ENCODE data around the gene SPRYD3. TPM values are rescaled to one million over a fixed set of nuclear protein-coding genes. Genes with fewer than 3 reads are reported as not detected.

The SPRYD3 gene
- total RNA-seq, 1 experiment from 2014 or later, result 47.5 TPM

GRCh38 chr12:53120685-53121525, 41.7 kb upstream of the SPRYD3 start:
- ChIA-PET CTCF (interaction anchor here (0.6 kb wide), 1 partner anchor 18 kb away, joined by 3 read pairs; no protein-coding TSS in a partner anchor), POLR2A (no interaction called here), RAD21 (ENCODE audit: low non-redundant PET in 1 of 2, low total read pairs in 2 of 2, uncharacterized antibody in 2 of 2, unreplicated experiment in 2 of 2) (interaction anchor here in 1 of 2 experiments (0.6 kb wide), 1 partner anchor 10 kb away, joined by 3 read pairs; no protein-coding TSS in a partner anchor)
- H3K4me3 ChIP-seq (replicated peaks in 1 of 2; ENCODE audit: low read depth in 1 of 2, low read length in 2 of 2), result no peak overlapping the region
- no peaks in the 10 kb centered on the region for H3K9me2 ChIP-seq (ENCODE audit: insufficient read depth)
- H3K9ac ChIP-seq (ENCODE audit: low read length), result no peak overlapping the region
- H3K79me2 ChIP-seq (ENCODE audit: insufficient read depth, low read length), result no peaks in the 10 kb centered on the region
- no TSS peak for BruUV-seq (replicated peaks)
- H3K4me2 ChIP-seq (ENCODE audit: low read length), result no peak overlapping the region
- H4K20me1 ChIP-seq (ENCODE audit: insufficient read depth), result no peaks in the 10 kb centered on the region
- intact Hi-C loops (cut with micrococcal nuclease), result no loop called here
- H3K36me3 ChIP-seq (ENCODE audit: control insufficient read depth in 1 of 2, insufficient read depth in 2 of 2, low read length in 2 of 2), result no peaks in the 10 kb centered on the region
- no peak for DNase-seq (ENCODE audit: low read depth, low spot score)
- no peaks in the 10 kb centered on the region for H3K27me3 ChIP-seq (ENCODE audit: insufficient read depth, low read length)
- H3K27ac ChIP-seq (ENCODE audit: low read depth, low read length), result no peak overlapping the region
- no peaks in the 10 kb centered on the region for H3K9me3 ChIP-seq (ENCODE audit: control insufficient read depth in 1 of 2, insufficient read depth in 1 of 2, low read depth in 1 of 2, low read length in 2 of 2)
- TF ChIP-seq RAD21 (IDR thresholded peaks at IDR 0.05; ENCODE audit: low read depth) (no peak), POLR2A (IDR thresholded peaks at IDR 0.05; ENCODE audit: borderline replicate concordance, extremely low read depth, insufficient read depth, insufficient read length) (no peak), SIN3A (IDR thresholded peaks at IDR 0.05; ENCODE audit: low read depth) (no peak), JUND (IDR thresholded peaks at IDR 0.05) (no peak), FOSL1 (IDR thresholded peaks at IDR 0.05; ENCODE audit: low read depth) (no peak), CBX3 (IDR thresholded peaks at IDR 0.05; ENCODE audit: low read depth) (no peak)
- TF ChIP-seq, protein P1, sequence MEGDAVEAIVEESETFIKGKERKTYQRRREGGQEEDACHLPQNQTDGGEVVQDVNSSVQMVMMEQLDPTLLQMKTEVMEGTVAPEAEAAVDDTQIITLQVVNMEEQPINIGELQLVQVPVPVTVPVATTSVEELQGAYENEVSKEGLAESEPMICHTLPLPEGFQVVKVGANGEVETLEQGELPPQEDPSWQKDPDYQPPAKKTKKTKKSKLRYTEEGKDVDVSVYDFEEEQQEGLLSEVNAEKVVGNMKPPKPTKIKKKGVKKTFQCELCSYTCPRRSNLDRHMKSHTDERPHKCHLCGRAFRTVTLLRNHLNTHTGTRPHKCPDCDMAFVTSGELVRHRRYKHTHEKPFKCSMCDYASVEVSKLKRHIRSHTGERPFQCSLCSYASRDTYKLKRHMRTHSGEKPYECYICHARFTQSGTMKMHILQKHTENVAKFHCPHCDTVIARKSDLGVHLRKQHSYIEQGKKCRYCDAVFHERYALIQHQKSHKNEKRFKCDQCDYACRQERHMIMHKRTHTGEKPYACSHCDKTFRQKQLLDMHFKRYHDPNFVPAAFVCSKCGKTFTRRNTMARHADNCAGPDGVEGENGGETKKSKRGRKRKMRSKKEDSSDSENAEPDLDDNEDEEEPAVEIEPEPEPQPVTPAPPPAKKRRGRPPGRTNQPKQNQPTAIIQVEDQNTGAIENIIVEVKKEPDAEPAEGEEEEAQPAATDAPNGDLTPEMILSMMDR (IDR thresholded peaks at IDR 0.05 in 2 of 3, conservative IDR thresholded peaks at IDR 0.05 in 1 of 3; ENCODE audit: borderline replicate concordance in 1 of 3, insufficient read depth in 1 of 3, low read depth in 2 of 3, low read length in 2 of 3), result no peak
- no peaks in the 10 kb centered on the region for H3K4me1 ChIP-seq (ENCODE audit: control insufficient read depth in 1 of 2, insufficient read depth in 2 of 2, low read length in 2 of 2)
- ATAC-seq, result no peak
- no peak overlapping the region for H2AFZ ChIP-seq (ENCODE audit: low read depth, low read length, poor library complexity, severe bottlenecking)
